OCI-LY3 (cell line): Measurements from ENCODE around the gene OR7G1.

ENCODE experiments used
- H2AFZ ChIP-seq: fragments of 200-600, 300-600 bp; shearing (Covaris generic); 2 replicates; pipeline ENCODE4 v1.6.0; 2014; ENCODE audit warnings: antibody characterized with exemption, low read depth, low read length
- H3K27ac ChIP-seq: fragments of 200-600, 300-600 bp; sonication (generic); 2 replicates; pipeline ENCODE4 v1.5.1; 2014; ENCODE audit warnings: mild to moderate bottlenecking, low read length, moderate library complexity, mixed read lengths
- H3K27me3 ChIP-seq: fragments of 200-600, 300-600 bp; sonication (generic); 2 replicates; pipeline ENCODE4 v1.6.1; 2014; ENCODE audit warnings: low read depth, low read length, mixed read lengths
- H3K36me3 ChIP-seq: fragments of 200-600, 300-600 bp; sonication (generic); replicated peaks from 2 replicates; pipeline ENCODE3; 2014; ENCODE audit warnings: low read depth, low read length, mixed read lengths
- H3K4me1 ChIP-seq: fragments of 300-600, 200-600 bp; sonication (generic); 2 replicates; pipeline ENCODE4 v1.6.1; 2014; ENCODE audit warnings: low read length, mixed read lengths
- H3K4me2 ChIP-seq: fragments of 200-600, 300-600 bp; sonication (generic); 2 replicates; pipeline ENCODE4 v1.6.1; 2014; ENCODE audit warnings: low read length, mixed read lengths
- H3K4me3 ChIP-seq: fragments of 300-600, 200-600 bp; sonication (generic); 2 replicates; pipeline ENCODE4 v1.5.1; 2014; ENCODE audit warnings: antibody characterized with exemption, mild to moderate bottlenecking, low read length, moderate library complexity
- H3K79me2 ChIP-seq: fragments of 300-600, 200-600 bp; shearing (Covaris generic); 2 replicates; pipeline ENCODE4 v1.6.1; 2014; ENCODE audit warnings: mild to moderate bottlenecking, low read length, mixed read lengths
- H3K9ac ChIP-seq: fragments of 300-600, 200-600 bp; shearing (Covaris generic); 2 replicates; pipeline ENCODE4 v1.6.0; 2014; ENCODE audit warnings: mild to moderate bottlenecking, low read length, moderate library complexity
- H3K9me3 ChIP-seq: fragments of 200-600, 300-600 bp; shearing (Covaris generic); 2 replicates; pipeline ENCODE4 v1.6.1; 2014; ENCODE audit warnings: low read length, mixed read lengths; ENCODE audit not compliant: insufficient read depth
- H4K20me1 ChIP-seq: fragments of 200-600, 300-600 bp; sonication (generic); 2 replicates; pipeline ENCODE4 v1.6.1; 2016; ENCODE audit warnings: low read length, mixed read lengths; ENCODE audit not compliant: insufficient read depth
- EZH2phosphoT487 ChIP-seq: fragments of 200-600 bp; shearing (Covaris generic); IDR thresholded peaks from 2 replicates; pipeline ENCODE4 v1.6.1; 2018; ENCODE audit warnings: antibody characterized with exemption, mixed run types, low read depth
- TF ChIP-seq, protein P1 (sequence below): fragments of 200-600, 300-600 bp; sonication (generic); IDR thresholded peaks from 2 replicates; pipeline ENCODE4 v1.5.1; 2014; ENCODE audit warnings: antibody characterized with exemption, low read length, low read depth

The OR7G1 gene

DNA sequence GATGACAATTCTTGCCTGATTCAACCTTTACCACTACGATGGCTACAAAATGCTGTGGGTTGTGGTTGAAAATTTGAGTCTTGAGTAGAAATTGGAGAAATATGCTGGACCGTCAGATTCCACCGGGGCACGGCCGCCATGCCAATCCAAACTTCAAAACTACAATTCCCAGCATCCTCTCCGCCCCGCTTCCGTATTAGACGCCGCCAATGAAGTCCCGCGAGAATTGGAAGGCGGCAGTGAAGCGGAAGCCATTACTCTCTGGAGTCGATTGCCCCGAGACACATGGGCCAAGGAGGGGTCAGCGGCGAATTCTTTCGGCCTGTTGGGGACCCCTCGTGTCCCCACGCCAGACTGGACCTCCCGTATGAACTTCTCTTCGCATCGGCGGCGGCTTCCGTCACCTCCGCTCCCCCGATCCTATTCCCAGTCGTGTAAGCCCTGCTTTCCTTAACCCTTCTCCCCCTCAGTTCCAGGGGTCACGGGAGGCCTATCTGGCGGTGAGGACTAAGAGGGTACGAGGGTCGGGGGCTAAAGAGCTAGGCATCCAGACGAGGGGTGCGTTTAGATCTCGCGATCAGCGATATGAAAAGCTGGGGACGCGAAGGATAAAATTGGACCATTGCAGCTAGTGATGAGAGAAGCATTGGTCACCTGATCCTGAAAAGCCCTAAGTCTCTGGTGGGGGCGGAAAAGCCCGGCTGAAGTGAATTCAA lies 24.8 kb upstream of the OR7G1 start, which contains the start of gene ZNF317:
TSS of gene ZNF317 (plus strand) at position 239 of the 716 bp plus-strand sequence. CDS start 15,620 bp downstream, outside the sequence.
- Histone ChIP-seq H3K4me3 (peak within 1 kb of the TSS; percentile 94), H3K9me3 (peaks cover 24% of the 10 kb centered on the region), H3K79me2 (peaks cover 52% of the 10 kb centered on the region), H3K36me3 (peaks cover 40% of the 10 kb centered on the region), H3K27ac (peak within 1 kb of the TSS; percentile 61), H3K4me1 (peaks cover 5% of the 10 kb centered on the region), H3K4me2 (peak within 1 kb of the TSS; percentile 86), H2AFZ (peak within 1 kb of the TSS; percentile 100), H4K20me1 (peaks cover 13% of the 10 kb centered on the region), H3K9ac (peak within 1 kb of the TSS; percentile 96), H3K27me3 (no peaks in the 10 kb centered on the region)
- TF ChIP-seq, protein P1, sequence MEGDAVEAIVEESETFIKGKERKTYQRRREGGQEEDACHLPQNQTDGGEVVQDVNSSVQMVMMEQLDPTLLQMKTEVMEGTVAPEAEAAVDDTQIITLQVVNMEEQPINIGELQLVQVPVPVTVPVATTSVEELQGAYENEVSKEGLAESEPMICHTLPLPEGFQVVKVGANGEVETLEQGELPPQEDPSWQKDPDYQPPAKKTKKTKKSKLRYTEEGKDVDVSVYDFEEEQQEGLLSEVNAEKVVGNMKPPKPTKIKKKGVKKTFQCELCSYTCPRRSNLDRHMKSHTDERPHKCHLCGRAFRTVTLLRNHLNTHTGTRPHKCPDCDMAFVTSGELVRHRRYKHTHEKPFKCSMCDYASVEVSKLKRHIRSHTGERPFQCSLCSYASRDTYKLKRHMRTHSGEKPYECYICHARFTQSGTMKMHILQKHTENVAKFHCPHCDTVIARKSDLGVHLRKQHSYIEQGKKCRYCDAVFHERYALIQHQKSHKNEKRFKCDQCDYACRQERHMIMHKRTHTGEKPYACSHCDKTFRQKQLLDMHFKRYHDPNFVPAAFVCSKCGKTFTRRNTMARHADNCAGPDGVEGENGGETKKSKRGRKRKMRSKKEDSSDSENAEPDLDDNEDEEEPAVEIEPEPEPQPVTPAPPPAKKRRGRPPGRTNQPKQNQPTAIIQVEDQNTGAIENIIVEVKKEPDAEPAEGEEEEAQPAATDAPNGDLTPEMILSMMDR = no peak
- no peak for TF ChIP-seq EZH2phosphoT487

DNA sequence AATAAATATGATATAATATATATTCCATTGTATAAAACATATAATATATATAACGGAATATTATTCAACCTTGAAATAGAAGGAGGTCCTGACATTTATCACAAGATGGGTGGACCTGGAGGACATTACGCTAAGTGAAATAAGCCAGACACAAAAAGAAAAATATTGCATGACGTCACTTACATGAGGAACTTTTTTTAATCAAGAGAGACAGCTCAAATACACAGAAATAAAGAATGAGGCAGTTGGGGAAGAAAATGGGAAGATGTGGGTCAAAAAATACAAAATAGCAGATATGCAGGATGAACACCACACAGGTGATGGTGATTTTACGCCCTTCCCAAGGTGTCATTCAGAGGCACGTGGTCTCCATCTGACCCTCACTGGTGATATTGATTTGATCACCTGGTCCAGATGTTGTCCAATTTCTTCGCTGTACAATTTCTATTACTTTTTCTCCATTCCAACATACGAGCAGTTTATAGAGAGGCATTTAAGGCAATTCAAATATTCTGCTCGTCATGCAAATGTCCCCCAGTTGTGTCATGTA lies 24.1 kb upstream of the OR7G1 start:
- Histone ChIP-seq H3K4me3 (peak overlapping the region; percentile 94), H3K4me1 (peaks cover 5% of the 10 kb centered on the region), H3K9ac (peak overlapping the region; percentile 96), H3K36me3 (peaks cover 34% of the 10 kb centered on the region), H2AFZ (peak overlapping the region; percentile 100), H3K4me2 (peak overlapping the region; percentile 86), H3K27ac (peak overlapping the region; percentile 51), H3K27me3 (no peaks in the 10 kb centered on the region), H3K9me3 (peaks cover 17% of the 10 kb centered on the region; the same call in 1 of the 2 replicates), H3K79me2 (peaks cover 45% of the 10 kb centered on the region), H4K20me1 (peaks cover 7% of the 10 kb centered on the region)
- no peak for TF ChIP-seq EZH2phosphoT487
- TF ChIP-seq, protein P1 = no peak

DNA sequence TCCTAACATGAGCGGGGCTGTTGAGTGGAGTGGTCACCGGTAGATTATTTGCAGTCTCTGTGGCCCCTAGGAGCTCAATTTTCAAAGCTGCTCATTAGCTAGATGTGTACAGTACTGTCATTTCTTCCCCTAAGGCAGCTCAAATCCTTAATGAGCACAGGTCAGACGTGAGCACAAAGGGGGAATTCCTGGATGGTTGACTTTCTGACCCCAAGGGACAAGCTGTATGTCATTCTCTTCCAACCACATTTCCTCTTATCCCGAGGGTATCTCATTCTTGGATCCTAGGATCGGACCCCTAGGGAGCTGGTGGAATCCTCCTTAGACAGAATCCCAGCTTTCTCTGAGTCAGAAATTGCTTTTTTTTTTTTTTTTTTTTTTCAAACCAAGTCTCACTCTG lies 16.9 kb upstream of the OR7G1 start:
- no peaks in the 10 kb centered on the region for H3K79me2 ChIP-seq
- no peaks in the 10 kb centered on the region for H3K9me3 ChIP-seq
- no peak overlapping the region for H3K27ac ChIP-seq
- no peak overlapping the region for H3K4me2 ChIP-seq
- TF ChIP-seq, protein P1 = no peak
- no peak for TF ChIP-seq EZH2phosphoT487
- peaks cover 10% of the 10 kb centered on the region for H3K4me1 ChIP-seq
- H3K4me3 ChIP-seq = no peak overlapping the region
- H2AFZ ChIP-seq = no peak overlapping the region
- no peak overlapping the region for H3K9ac ChIP-seq
- no peaks in the 10 kb centered on the region for H4K20me1 ChIP-seq
- no peaks in the 10 kb centered on the region for H3K27me3 ChIP-seq
- no peaks in the 10 kb centered on the region for H3K36me3 ChIP-seq

DNA sequence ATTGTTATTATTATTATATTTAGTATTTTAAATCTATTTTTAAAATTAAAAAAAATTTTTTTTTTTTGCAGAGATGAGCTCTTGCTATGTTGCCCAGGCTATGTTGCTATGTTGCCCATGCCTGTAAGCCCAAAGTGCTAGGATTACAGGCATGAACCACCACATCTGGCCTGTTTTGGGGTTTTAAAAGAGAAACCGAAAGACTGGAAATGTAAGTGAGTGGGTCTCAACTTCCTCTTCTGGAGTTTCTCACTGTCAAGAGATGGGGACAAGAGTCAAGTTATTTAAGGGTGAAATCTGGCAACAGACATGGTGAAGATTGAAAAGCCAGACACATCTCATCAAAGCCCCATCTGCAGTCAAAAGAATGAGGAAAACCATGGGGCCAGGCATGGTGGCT lies 15.4 kb upstream of the OR7G1 start:
- Histone ChIP-seq H4K20me1 (no peaks in the 10 kb centered on the region), H3K9ac (no peak overlapping the region), H3K4me2 (peak overlapping the region; percentile 29; the same call in 1 of the 2 replicates), H3K9me3 (no peaks in the 10 kb centered on the region), H3K79me2 (no peaks in the 10 kb centered on the region), H3K27me3 (no peaks in the 10 kb centered on the region), H3K36me3 (no peaks in the 10 kb centered on the region), H3K4me3 (no peak overlapping the region), H3K27ac (no peak overlapping the region), H2AFZ (no peak overlapping the region), H3K4me1 (peaks cover 10% of the 10 kb centered on the region)
- no peak for TF ChIP-seq EZH2phosphoT487
- TF ChIP-seq, protein P1 = no peak
